Caco-2 (cell line): ENCODE data around the gene TRIM3. TPM values are rescaled to one million over a fixed set of nuclear protein-coding genes. Genes with fewer than 3 reads are reported as not detected.

Experiments
- BruUV-seq: library from RNA; stranded (reverse); fragments of 400-500 nt; replicated peaks from 2 replicates; lab custom pipeline; 2021; lab: Mats Ljungman, UMichigan
- CTCF ChIA-PET: fragments of 300-600 bp; sonication (Branson Sonifier 250); formaldehyde crosslinking; loops from one replicate; lab custom pipeline; 2022; ENCODE audit warnings: antibody characterized with exemption; lab: Charles Lee
- POLR2A ChIA-PET: fragments of 300-600 bp; sonication (Branson Sonifier 250); formaldehyde crosslinking; loops from one replicate; lab custom pipeline; 2022; ENCODE audit warnings: antibody characterized with exemption; lab: Charles Lee
- DNase-seq, 2 experiments: peaks; one replicate each; pipeline versions ENCODE4 v3.0.0 to v3.0.0-alpha.2; 2020 to 2022
- H3K27me3 ChIP-seq: replicated peaks from 2 replicates; pipeline ENCODE4 v1.6.0; 2011; ENCODE audit warnings: low read length; ENCODE audit not compliant: control insufficient read depth, insufficient read depth
- H3K36me3 ChIP-seq: 2 replicates; pipeline ENCODE4 v1.5.1; 2011; ENCODE audit warnings: low read length; ENCODE audit not compliant: control insufficient read depth, insufficient read depth
- H3K4me1 ChIP-seq: fragments of 250-450 bp; sonication (Bioruptor Pico); 2 replicates; pipeline ENCODE4 v1.5.1; 2020; ENCODE audit warnings: mild to moderate bottlenecking
- H3K4me3 ChIP-seq: 2 replicates; pipeline ENCODE4 v1.5.1; 2011; ENCODE audit warnings: low read depth, mild to moderate bottlenecking, control low read depth, low read length
- H3K9me3 ChIP-seq: fragments of 250-450 bp; sonication (Bioruptor Pico); 2 replicates; pipeline ENCODE4 v1.5.1; 2020; ENCODE audit warnings: mild to moderate bottlenecking, moderate library complexity
- H3K27ac Mint-ChIP-seq: one replicate; pipeline ENCODE4 v1.8.0; 2022; ENCODE audit warnings: mixed read lengths; ENCODE audit not compliant: unreplicated experiment
- H3K27me3 Mint-ChIP-seq: one replicate; pipeline ENCODE4 v1.8.0; 2022; ENCODE audit warnings: mixed read lengths; ENCODE audit not compliant: insufficient read depth, unreplicated experiment
- H3K36me3 Mint-ChIP-seq: one replicate; pipeline ENCODE4 v1.8.0; 2022; ENCODE audit warnings: mild to moderate bottlenecking, mixed read lengths; ENCODE audit not compliant: insufficient read depth, unreplicated experiment
- H3K4me1 Mint-ChIP-seq: one replicate; pipeline ENCODE4 v1.8.0; 2022; ENCODE audit warnings: low read depth, mixed read lengths; ENCODE audit not compliant: unreplicated experiment
- H3K4me3 Mint-ChIP-seq: one replicate; pipeline ENCODE4 v1.8.0; 2022; ENCODE audit warnings: mild to moderate bottlenecking, moderate library complexity, mixed read lengths; ENCODE audit not compliant: unreplicated experiment
- H3K9me3 Mint-ChIP-seq: one replicate; pipeline ENCODE4 v1.8.0; 2022; ENCODE audit warnings: mixed read lengths; ENCODE audit not compliant: unreplicated experiment
- CTCF ChIP-seq, 2 experiments: fragments of 200-600 bp in 1 of 2; IDR thresholded peaks; 1 replicate in 1 of 2; 2 replicates in 1 of 2; pipeline versions ENCODE4 v1.5.1 to v1.8.0; 2011 to 2022; ENCODE audit warnings: antibody characterized with exemption in 1 of 2, control low read depth in 1 of 2, inconsistent platforms in 1 of 2, low read depth in 1 of 2, low read length in 1 of 2, mild to moderate bottlenecking in 1 of 2, moderate library complexity in 1 of 2; ENCODE audit not compliant: insufficient read depth in 1 of 2, severe bottlenecking in 1 of 2, unreplicated experiment in 1 of 2
- intact Hi-C: fragments of 100-400 bp; cut with micrococcal nuclease; formaldehyde crosslinking; loops from one replicate; pipeline ENCODE4 v1.10.0; 2022; ENCODE audit not compliant: unreplicated experiment
- total RNA-seq: library from RNA; stranded (reverse); gene quantifications from 2 replicates; pipeline ENCODE4 v1.2.3, GENCODE V29; 2022

The TRIM3 gene
- total RNA-seq, 1 experiment from 2014 or later = 28.0 TPM

GRCh38 chr11:6411594-6412031 is 62.1 kb downstream of the TRIM3 start:
- H3K4me3 Mint-ChIP-seq = no peak overlapping the region
- H3K27me3 ChIP-seq = no peaks in the 10 kb centered on the region
- BruUV-seq = no TSS peak
- no peak overlapping the region for H3K4me3 ChIP-seq
- TF ChIP-seq CTCF (IDR thresholded peaks at IDR 0.05; ENCODE audit: insufficient read depth in 1 of 2, low read depth in 1 of 2, low read length in 1 of 2, severe bottlenecking in 1 of 2, unreplicated experiment in 1 of 2) = no peak
- no peaks in the 10 kb centered on the region for H3K9me3 Mint-ChIP-seq
- DNase-seq = no peak
- ChIA-PET POLR2A (no interaction called here), CTCF (interaction anchor here (1.1 kb wide), 1 partner anchor 21 kb away, joined by 5 read pairs; the partner anchor contains the start of gene SMPD1)
- H3K27ac Mint-ChIP-seq = no peak overlapping the region
- H3K27me3 Mint-ChIP-seq = no peaks in the 10 kb centered on the region
- intact Hi-C loops = no loop called here
- H3K4me1 ChIP-seq = peaks cover 36% of the 10 kb centered on the region
- H3K36me3 ChIP-seq = no peaks in the 10 kb centered on the region; the same call in 1 of the 2 replicates
- H3K4me1 Mint-ChIP-seq = peaks cover 9% of the 10 kb centered on the region
- peaks cover 13% of the 10 kb centered on the region for H3K36me3 Mint-ChIP-seq
- H3K9me3 ChIP-seq = no peaks in the 10 kb centered on the region

- Mint-ChIP-seq H3K36me3 (peaks cover 13% of the 10 kb centered on the region), H3K9me3 (no peaks in the 10 kb centered on the region), H3K27ac (no peak overlapping the region), H3K27me3 (no peaks in the 10 kb centered on the region), H3K4me3 (no peak overlapping the region), H3K4me1 (peaks cover 17% of the 10 kb centered on the region)
- Histone ChIP-seq H3K9me3 (no peaks in the 10 kb centered on the region), H3K4me1 (peaks cover 44% of the 10 kb centered on the region), H3K4me3 (no peak overlapping the region), H3K27me3 (no peaks in the 10 kb centered on the region), H3K36me3 (no peaks in the 10 kb centered on the region; the same call in 1 of the 2 replicates)
- POLR2A ChIA-PET = interaction anchor here (1.4 kb wide), 1 partner anchor 21 kb away, joined by 5 read pairs; the partner anchor contains the start of gene SMPD1
- TF ChIP-seq CTCF (IDR thresholded peaks at IDR 0.05; ENCODE audit: insufficient read depth in 1 of 2, low read depth in 1 of 2, low read length in 1 of 2, severe bottlenecking in 1 of 2, unreplicated experiment in 1 of 2) = no peak
- no peak for DNase-seq
- CTCF ChIA-PET = interaction anchor here (0.5 to 1.3 kb wide), 3 partner anchors 8 to 1687 kb away, joined by 3 to 5 read pairs (median 3); partner anchors contain the start of genes APBB1 and SMPD1
- intact Hi-C loops = no loop called here
- no TSS peak for BruUV-seq
Measured at GRCh38 chr11:6410695-6411430, 62.9 kb downstream of the TRIM3 start.

- peak overlapping the region; percentile 40 for H3K4me3 Mint-ChIP-seq
- BruUV-seq = no TSS peak
- Histone ChIP-seq H3K4me1 (peaks cover 39% of the 10 kb centered on the region), H3K9me3 (no peaks in the 10 kb centered on the region), H3K27me3 (no peaks in the 10 kb centered on the region), H3K36me3 (no peaks in the 10 kb centered on the region; the same call in 1 of the 2 replicates), H3K4me3 (no peak overlapping the region)
- POLR2A ChIA-PET = interaction anchor here (0.6 to 1.1 kb wide), 3 partner anchors 13 to 75 kb away, joined by 3 to 6 read pairs (median 3); partner anchors contain the start of genes APBB1, ARFIP2 and TIMM10B
- no peaks in the 10 kb centered on the region for H3K27me3 Mint-ChIP-seq
- CTCF ChIA-PET = interaction anchor here (0.9 to 2.3 kb wide), 6 partner anchors 13 to 44 kb away, joined by 3 to 15 read pairs (median 4); partner anchors contain the start of gene SMPD1
- no peak for TF ChIP-seq CTCF (IDR thresholded peaks at IDR 0.05; ENCODE audit: insufficient read depth in 1 of 2, low read depth in 1 of 2, low read length in 1 of 2, severe bottlenecking in 1 of 2, unreplicated experiment in 1 of 2)
- peaks cover 6% of the 10 kb centered on the region for H3K36me3 Mint-ChIP-seq
- no peaks in the 10 kb centered on the region for H3K9me3 Mint-ChIP-seq
- H3K27ac Mint-ChIP-seq = peak overlapping the region; percentile 89
- peak; percentile 63 to 70 for DNase-seq
- intact Hi-C loops = loop anchor here (1.0 kb wide), 1 partner anchor 16 kb away; the partner anchor contains the start of gene SMPD1
- H3K4me1 Mint-ChIP-seq = peaks cover 29% of the 10 kb centered on the region
Measured at GRCh38 chr11:6406370-6406769, 67.4 kb downstream of the TRIM3 start.
